ENCODE results near the gene PRRT3.

DNA sequence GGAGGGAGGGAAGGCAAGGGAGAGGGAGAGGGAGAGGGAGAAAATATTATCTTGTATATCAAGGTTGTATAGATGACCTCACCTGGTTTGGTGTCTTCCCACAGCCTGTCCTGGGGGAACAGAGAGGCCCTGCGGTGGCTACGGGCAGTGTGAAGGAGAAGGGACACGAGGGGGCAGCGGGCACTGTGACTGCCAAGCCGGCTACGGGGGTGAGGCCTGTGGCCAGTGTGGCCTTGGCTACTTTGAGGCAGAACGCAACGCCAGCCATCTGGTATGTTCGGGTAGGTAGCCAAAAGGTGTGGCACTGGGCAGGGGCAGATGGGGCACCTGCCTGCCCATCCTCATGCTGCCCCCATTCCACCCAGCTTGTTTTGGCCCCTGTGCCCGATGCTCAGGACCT lies 11.5 kb downstream of the PRRT3 start:
- TF ChIP-seq, protein P1, sequence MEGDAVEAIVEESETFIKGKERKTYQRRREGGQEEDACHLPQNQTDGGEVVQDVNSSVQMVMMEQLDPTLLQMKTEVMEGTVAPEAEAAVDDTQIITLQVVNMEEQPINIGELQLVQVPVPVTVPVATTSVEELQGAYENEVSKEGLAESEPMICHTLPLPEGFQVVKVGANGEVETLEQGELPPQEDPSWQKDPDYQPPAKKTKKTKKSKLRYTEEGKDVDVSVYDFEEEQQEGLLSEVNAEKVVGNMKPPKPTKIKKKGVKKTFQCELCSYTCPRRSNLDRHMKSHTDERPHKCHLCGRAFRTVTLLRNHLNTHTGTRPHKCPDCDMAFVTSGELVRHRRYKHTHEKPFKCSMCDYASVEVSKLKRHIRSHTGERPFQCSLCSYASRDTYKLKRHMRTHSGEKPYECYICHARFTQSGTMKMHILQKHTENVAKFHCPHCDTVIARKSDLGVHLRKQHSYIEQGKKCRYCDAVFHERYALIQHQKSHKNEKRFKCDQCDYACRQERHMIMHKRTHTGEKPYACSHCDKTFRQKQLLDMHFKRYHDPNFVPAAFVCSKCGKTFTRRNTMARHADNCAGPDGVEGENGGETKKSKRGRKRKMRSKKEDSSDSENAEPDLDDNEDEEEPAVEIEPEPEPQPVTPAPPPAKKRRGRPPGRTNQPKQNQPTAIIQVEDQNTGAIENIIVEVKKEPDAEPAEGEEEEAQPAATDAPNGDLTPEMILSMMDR (IDR thresholded peaks at IDR 0.05; ENCODE audit: low read length): no peak
- no peak for TF ChIP-seq EZH2 (IDR thresholded peaks at IDR 0.05; ENCODE audit: borderline replicate concordance, low read length)

All from OCI-LY1 (cell line).